ENCODE results near the gene CERCAM.

Gene CERCAM

DNA sequence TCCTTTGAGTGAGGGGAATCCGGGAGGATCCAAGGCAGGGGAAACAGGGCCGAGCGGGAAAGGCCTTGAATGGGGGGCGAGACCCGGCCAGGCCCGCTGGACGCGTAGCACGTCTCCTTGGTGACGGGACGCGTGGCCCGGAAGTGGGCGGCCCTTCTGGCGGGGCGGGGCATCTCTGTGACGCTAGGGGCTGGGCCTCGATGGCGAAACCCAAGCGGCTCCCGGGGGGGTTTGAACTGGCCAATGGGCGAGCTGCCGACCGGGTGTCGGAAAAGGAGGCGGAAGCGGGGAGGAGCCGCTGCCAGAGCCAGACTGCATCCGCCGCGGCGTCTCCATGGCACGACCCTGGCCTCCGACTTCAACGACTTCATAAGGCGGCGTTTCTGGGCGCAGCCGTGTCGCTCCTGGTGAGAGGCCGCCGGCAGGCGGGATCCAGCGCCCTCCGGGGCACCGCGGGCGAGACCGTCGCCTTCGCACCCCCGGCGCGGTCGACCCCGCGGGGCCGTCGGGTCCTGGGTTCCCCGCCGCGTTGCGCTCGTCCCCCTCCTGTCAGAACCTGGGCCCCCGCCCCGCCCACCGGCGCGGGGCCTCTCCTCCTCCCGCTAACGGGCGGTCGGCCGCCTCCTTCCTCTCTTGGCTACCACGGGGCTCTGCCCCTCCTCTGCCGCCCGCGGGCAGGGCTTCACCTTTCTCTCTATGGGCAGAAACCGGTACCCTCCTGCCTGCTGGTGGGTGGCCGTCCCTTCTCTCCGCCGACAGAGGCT, 35.4 kb downstream of the CERCAM start, which contains the start of gene ODF2:
TSS of gene ODF2 (plus strand) at position 158 of the 764 bp plus-strand sequence. CDS start at position 244, 86 bp downstream.
- Histone ChIP-seq H3K9ac (ENCODE audit: low read length) (peak within 1 kb of the TSS; percentile 91), H4K91ac (ENCODE audit: low read length) (peak within 1 kb of the TSS; percentile 67), H2BK5ac (ENCODE audit: low read depth, low read length, poor library complexity, severe bottlenecking) (no peak within 1 kb of the TSS), H3K4me3 (ENCODE audit: insufficient read depth in 1 of 2, low read depth in 1 of 2, low read length in 2 of 2) (peak within 1 kb of the TSS; percentile 89 to 90), H3K4me2 (ENCODE audit: low read length, poor library complexity, severe bottlenecking) (peak within 1 kb of the TSS; percentile 97), H3K4me1 (ENCODE audit: control insufficient read depth, insufficient read depth, low read depth, low read length) (peaks cover 12% of the 10 kb centered on the region), H2AK5ac (ENCODE audit: low read length, severe bottlenecking) (no peak within 1 kb of the TSS), H3K23ac (ENCODE audit: low read length in 2 of 2) (peak within 1 kb of the TSS in 1 of 2 experiments; percentile 46), H3K36me3 (ENCODE audit: control insufficient read depth in 1 of 2, insufficient read depth in 2 of 2, low read depth in 1 of 2, low read length in 2 of 2) (peaks cover 12 to 21% of the 10 kb centered on the region in 2 experiments), H3K18ac (ENCODE audit: low read depth in 1 of 2, low read length in 2 of 2) (peak within 1 kb of the TSS; percentile 55 to 71), H3K79me1 (replicated peaks; ENCODE audit: low read length, poor library complexity, severe bottlenecking) (peaks cover 27% of the 10 kb centered on the region), H3K9me3 (ENCODE audit: control insufficient read depth, low read length) (no peaks in the 10 kb centered on the region), H2AFZ (ENCODE audit: low read depth, low read length) (peak within 1 kb of the TSS; percentile 92), H3K4ac (ENCODE audit: low read depth in 1 of 2, low read length in 2 of 2) (peak within 1 kb of the TSS; percentile 60 to 73), H3K14ac (ENCODE audit: low read length in 2 of 2) (peak within 1 kb of the TSS; percentile 25 to 73), H3K27ac (ENCODE audit: low read length, poor library complexity, severe bottlenecking) (peak within 1 kb of the TSS; percentile 48), H2BK15ac (ENCODE audit: low read depth, poor library complexity, severe bottlenecking) (peak within 1 kb of the TSS; percentile 78), H4K8ac (ENCODE audit: low read length) (peak within 1 kb of the TSS; percentile 91), H3K27me3 (ENCODE audit: control insufficient read depth in 1 of 2, insufficient read depth in 1 of 2, low read length in 2 of 2) (peaks cover 6 to 9% of the 10 kb centered on the region in 2 experiments), H2BK120ac (ENCODE audit: low read depth, low read length) (no peak within 1 kb of the TSS), H2BK12ac (ENCODE audit: low read length in 2 of 2) (peak within 1 kb of the TSS in 1 of 2 experiments; percentile 83)
- peak; percentile 97 for DNase-seq
- WGBS, result under 1% methylated on average over 76 of the region's 82 CpGs

DNA sequence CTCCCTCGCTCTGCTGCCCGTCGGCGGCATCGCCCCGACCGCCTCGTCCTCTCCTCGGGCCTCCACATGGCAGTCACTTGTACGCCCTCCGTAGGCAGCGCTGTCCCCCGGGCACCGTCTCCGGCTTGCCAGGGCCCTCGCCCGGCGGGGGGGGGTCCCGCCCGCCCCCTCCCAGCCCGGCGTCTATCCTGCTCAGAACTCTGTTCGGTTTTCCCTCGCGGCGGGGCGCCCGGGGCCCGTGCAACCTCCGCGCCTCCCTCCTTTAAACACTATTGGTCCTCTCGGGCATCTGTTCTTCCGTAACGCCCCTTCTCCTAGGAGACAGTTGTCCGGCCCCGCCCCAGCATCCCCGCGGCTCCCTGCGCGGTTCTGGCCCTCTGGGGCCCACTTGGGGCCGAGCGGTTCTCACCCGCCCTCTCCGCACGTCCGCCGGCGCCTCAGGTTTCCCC, 36.0 kb downstream of the CERCAM start:
- H3K27me3 ChIP-seq (ENCODE audit: control insufficient read depth in 1 of 2, insufficient read depth in 1 of 2, low read length in 2 of 2), result peaks cover 6 to 8% of the 10 kb centered on the region in 2 experiments
- peak; percentile 84 for DNase-seq
- peak overlapping the region; percentile 78 for H2BK15ac ChIP-seq (ENCODE audit: low read depth, poor library complexity, severe bottlenecking)
- H3K27ac ChIP-seq (ENCODE audit: low read length, poor library complexity, severe bottlenecking), result peak overlapping the region; percentile 48
- peak overlapping the region; percentile 25 to 68 for H3K14ac ChIP-seq (ENCODE audit: low read length in 2 of 2)
- peak overlapping the region; percentile 92 for H2AFZ ChIP-seq (ENCODE audit: low read depth, low read length)
- no peak overlapping the region for H2AK5ac ChIP-seq (ENCODE audit: low read length, severe bottlenecking)
- H3K4ac ChIP-seq (ENCODE audit: low read depth in 1 of 2, low read length in 2 of 2), result peak overlapping the region; percentile 60 to 73
- H3K4me3 ChIP-seq (ENCODE audit: insufficient read depth in 1 of 2, low read depth in 1 of 2, low read length in 2 of 2), result peak overlapping the region; percentile 89 to 90
- peaks cover 12% of the 10 kb centered on the region for H3K4me1 ChIP-seq (ENCODE audit: control insufficient read depth, insufficient read depth, low read depth, low read length)
- H2BK12ac ChIP-seq (ENCODE audit: low read length in 2 of 2), result peak overlapping the region in 1 of 2 experiments; percentile 29
- H3K23ac ChIP-seq (ENCODE audit: low read length in 2 of 2), result peak overlapping the region in 1 of 2 experiments; percentile 46
- WGBS, result under 1% methylated on average over 48 of the region's 48 CpGs
- H2BK5ac ChIP-seq (ENCODE audit: low read depth, low read length, poor library complexity, severe bottlenecking), result no peak overlapping the region
- peak overlapping the region; percentile 55 to 71 for H3K18ac ChIP-seq (ENCODE audit: low read depth in 1 of 2, low read length in 2 of 2)
- no peaks in the 10 kb centered on the region for H3K9me3 ChIP-seq (ENCODE audit: control insufficient read depth, low read length)
- no peak overlapping the region for H2BK120ac ChIP-seq (ENCODE audit: low read depth, low read length)
- peak overlapping the region; percentile 97 for H3K4me2 ChIP-seq (ENCODE audit: low read length, poor library complexity, severe bottlenecking)
- H4K91ac ChIP-seq (ENCODE audit: low read length), result no peak overlapping the region
- peaks cover 29% of the 10 kb centered on the region for H3K79me1 ChIP-seq (replicated peaks; ENCODE audit: low read length, poor library complexity, severe bottlenecking)
- H3K36me3 ChIP-seq (ENCODE audit: control insufficient read depth in 1 of 2, insufficient read depth in 2 of 2, low read depth in 1 of 2, low read length in 2 of 2), result peaks cover 16 to 23% of the 10 kb centered on the region in 2 experiments
- H3K9ac ChIP-seq (ENCODE audit: low read length), result peak overlapping the region; percentile 91
- peak overlapping the region; percentile 63 for H4K8ac ChIP-seq (ENCODE audit: low read length)

- Histone ChIP-seq H3K18ac (ENCODE audit: low read depth in 1 of 2, low read length in 2 of 2) (no peak overlapping the region), H3K79me1 (replicated peaks; ENCODE audit: low read length, poor library complexity, severe bottlenecking) (peaks cover 29% of the 10 kb centered on the region), H2AFZ (ENCODE audit: low read depth, low read length) (no peak overlapping the region), H2BK5ac (ENCODE audit: low read depth, low read length, poor library complexity, severe bottlenecking) (no peak overlapping the region), H3K27ac (ENCODE audit: low read length, poor library complexity, severe bottlenecking) (no peak overlapping the region), H2BK120ac (ENCODE audit: low read depth, low read length) (no peak overlapping the region), H3K4me2 (ENCODE audit: low read length, poor library complexity, severe bottlenecking) (peak overlapping the region; percentile 97), H2AK5ac (ENCODE audit: low read length, severe bottlenecking) (no peak overlapping the region), H3K4ac (ENCODE audit: low read depth in 1 of 2, low read length in 2 of 2) (peak overlapping the region in 1 of 2 experiments; percentile 33), H2BK15ac (ENCODE audit: low read depth, poor library complexity, severe bottlenecking) (no peak overlapping the region), H3K4me1 (ENCODE audit: control insufficient read depth, insufficient read depth, low read depth, low read length) (peaks cover 12% of the 10 kb centered on the region), H3K36me3 (ENCODE audit: control insufficient read depth in 1 of 2, insufficient read depth in 2 of 2, low read depth in 1 of 2, low read length in 2 of 2) (peaks cover 18 to 26% of the 10 kb centered on the region in 2 experiments), H3K14ac (ENCODE audit: low read length in 2 of 2) (no peak overlapping the region), H2BK12ac (ENCODE audit: low read length in 2 of 2) (no peak overlapping the region), H3K4me3 (ENCODE audit: insufficient read depth in 1 of 2, low read depth in 1 of 2, low read length in 2 of 2) (peak overlapping the region; percentile 89 to 90), H3K9ac (ENCODE audit: low read length) (peak overlapping the region; percentile 91), H4K91ac (ENCODE audit: low read length) (no peak overlapping the region), H3K23ac (ENCODE audit: low read length in 2 of 2) (no peak overlapping the region), H4K8ac (ENCODE audit: low read length) (peak overlapping the region; percentile 12), H3K27me3 (ENCODE audit: control insufficient read depth in 1 of 2, insufficient read depth in 1 of 2, low read length in 2 of 2) (peaks cover 1 to 2% of the 10 kb centered on the region in 2 experiments), H3K9me3 (ENCODE audit: control insufficient read depth, low read length) (no peaks in the 10 kb centered on the region)
- DNase-seq, result no peak
- 66% methylated on average over 10 of the region's 14 CpGs for WGBS
Observed at GRCh38 chr9:128457207-128457606, 36.5 kb downstream of the CERCAM start.

DNA sequence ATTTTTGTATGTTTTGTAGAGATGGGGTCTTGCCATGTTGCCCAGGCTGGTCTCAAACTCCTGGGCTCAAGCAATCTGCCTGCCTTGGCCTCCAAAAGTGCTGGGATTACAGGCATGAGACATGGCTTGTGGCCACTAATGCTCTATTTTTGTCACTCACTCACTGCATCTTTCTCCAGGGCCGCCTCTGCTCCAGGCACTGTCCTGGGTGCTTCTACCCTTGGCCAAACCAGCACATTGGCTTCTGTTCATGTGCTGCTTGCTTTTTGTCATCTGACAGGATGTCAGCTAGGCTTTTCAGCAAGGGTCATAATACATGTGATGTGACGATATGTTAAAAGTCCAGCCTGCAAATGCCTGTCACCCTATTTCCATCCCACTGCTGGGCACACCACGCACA, 38.4 kb downstream of the CERCAM start:
- Histone ChIP-seq H3K36me3 (ENCODE audit: control insufficient read depth in 1 of 2, insufficient read depth in 2 of 2, low read depth in 1 of 2, low read length in 2 of 2) (peaks cover 28 to 37% of the 10 kb centered on the region in 2 experiments), H4K8ac (ENCODE audit: low read length) (no peak overlapping the region), H3K27ac (ENCODE audit: low read length, poor library complexity, severe bottlenecking) (no peak overlapping the region), H3K23ac (ENCODE audit: low read length in 2 of 2) (no peak overlapping the region), H2BK12ac (ENCODE audit: low read length in 2 of 2) (no peak overlapping the region), H2AFZ (ENCODE audit: low read depth, low read length) (no peak overlapping the region), H3K9ac (ENCODE audit: low read length) (no peak overlapping the region), H2BK5ac (ENCODE audit: low read depth, low read length, poor library complexity, severe bottlenecking) (no peak overlapping the region), H3K14ac (ENCODE audit: low read length in 2 of 2) (no peak overlapping the region), H3K4ac (ENCODE audit: low read depth in 1 of 2, low read length in 2 of 2) (no peak overlapping the region), H4K91ac (ENCODE audit: low read length) (peak overlapping the region; percentile 20), H3K4me3 (ENCODE audit: insufficient read depth in 1 of 2, low read depth in 1 of 2, low read length in 2 of 2) (no peak overlapping the region), H2BK120ac (ENCODE audit: low read depth, low read length) (no peak overlapping the region), H2AK5ac (ENCODE audit: low read length, severe bottlenecking) (no peak overlapping the region), H3K4me2 (ENCODE audit: low read length, poor library complexity, severe bottlenecking) (no peak overlapping the region), H3K9me3 (ENCODE audit: control insufficient read depth, low read length) (no peaks in the 10 kb centered on the region), H3K79me1 (replicated peaks; ENCODE audit: low read length, poor library complexity, severe bottlenecking) (peaks cover 30% of the 10 kb centered on the region), H3K4me1 (ENCODE audit: control insufficient read depth, insufficient read depth, low read depth, low read length) (peaks cover 12% of the 10 kb centered on the region), H3K18ac (ENCODE audit: low read depth in 1 of 2, low read length in 2 of 2) (no peak overlapping the region), H2BK15ac (ENCODE audit: low read depth, poor library complexity, severe bottlenecking) (no peak overlapping the region), H3K27me3 (ENCODE audit: control insufficient read depth in 1 of 2, insufficient read depth in 1 of 2, low read length in 2 of 2) (no peaks in the 10 kb centered on the region)
- no peak for DNase-seq
- WGBS, result 93% methylated on average over 3 of the region's 3 CpGs
